Liver (tissue), 9 donors: ENCODE measurements around the gene SNX13. TPM values are rescaled to one million over a fixed set of nuclear protein-coding genes. Genes with fewer than 3 reads are reported as not detected.

Source experiments
- DNase-seq: peaks from one replicate; pipeline ENCODE4 v3.0.0-alpha.2; 2017; ENCODE audit warnings: low spot score
- H3K27ac ChIP-seq, 2 donors: one replicate each; pipeline ENCODE4 v1.7.0; 2013; ENCODE audit warnings: inconsistent platforms in 2 of 2, low read length in 2 of 2, control low read depth in 1 of 2, low read depth in 1 of 2, mild to moderate bottlenecking in 1 of 2
- H3K27me3 ChIP-seq, 4 donors: one replicate each; pipeline versions ENCODE4 v1.6.1 to v1.7.0; 2013; ENCODE audit warnings: low read length in 3 of 4, inconsistent platforms in 1 of 4, mild to moderate bottlenecking in 1 of 4, moderate library complexity in 1 of 4; ENCODE audit not compliant: control insufficient read depth in 4 of 4, insufficient read depth in 4 of 4
- H3K36me3 ChIP-seq, 4 donors: one replicate each; pipeline versions ENCODE4 v1.6.1 to v1.7.0; 2013; ENCODE audit warnings: low read length in 3 of 4, mild to moderate bottlenecking in 3 of 4, low read depth in 1 of 4, moderate library complexity in 1 of 4; ENCODE audit not compliant: control insufficient read depth in 4 of 4, insufficient read depth in 3 of 4
- H3K4me1 ChIP-seq, 4 donors: one replicate each; pipeline versions ENCODE4 v1.6.1 to v1.7.0; 2013; ENCODE audit warnings: low read length in 3 of 4, mild to moderate bottlenecking in 3 of 4, moderate library complexity in 1 of 4; ENCODE audit not compliant: control insufficient read depth in 4 of 4, insufficient read depth in 4 of 4
- H3K4me3 ChIP-seq, 3 donors: one replicate each; pipeline versions ENCODE4 v1.6.1 to v1.7.0; 2013; ENCODE audit warnings: low read length in 3 of 3, control low read depth in 1 of 3, low read depth in 1 of 3, mild to moderate bottlenecking in 1 of 3
- H3K9ac ChIP-seq, 2 donors: one replicate each; pipeline ENCODE4 v1.7.0; 2013; ENCODE audit warnings: low read length in 2 of 2, mild to moderate bottlenecking in 2 of 2, moderate library complexity in 2 of 2, control low read depth in 1 of 2, low read depth in 1 of 2
- H3K9me3 ChIP-seq, 4 donors: one replicate each; pipeline versions ENCODE4 v1.6.1 to v1.7.0; 2013; ENCODE audit warnings: low read length in 3 of 4; ENCODE audit not compliant: control insufficient read depth in 4 of 4
- EGR1 ChIP-seq, 2 donors: IDR thresholded peaks; 2 replicates each; pipeline ENCODE4 v1.6.1; 2016 to 2018; ENCODE audit warnings: antibody characterized with exemption in 2 of 2, low read depth in 2 of 2
- FOXA1 ChIP-seq: IDR thresholded peaks from 2 replicates; pipeline ENCODE4 v1.6.1; 2016; ENCODE audit warnings: antibody characterized with exemption
- FOXA2 ChIP-seq: IDR thresholded peaks from 2 replicates; pipeline ENCODE4 v1.6.1; 2016; ENCODE audit warnings: antibody characterized with exemption
- GABPA ChIP-seq, 2 donors: IDR thresholded peaks in 1 of 2; conservative IDR thresholded peaks in 1 of 2; 2 replicates each; pipeline ENCODE4 v1.6.1; 2016; ENCODE audit warnings: antibody characterized with exemption in 2 of 2, mild to moderate bottlenecking in 1 of 2, moderate library complexity in 1 of 2
- HNF4A ChIP-seq, 2 donors: conservative IDR thresholded peaks; 2 replicates each; pipeline ENCODE4 v1.6.1; 2016; ENCODE audit warnings: antibody characterized with exemption in 2 of 2, mild to moderate bottlenecking in 2 of 2
- HNF4G ChIP-seq: IDR thresholded peaks from 2 replicates; pipeline ENCODE4 v1.6.1; 2016; ENCODE audit warnings: antibody characterized with exemption
- JUND ChIP-seq, 2 donors: IDR thresholded peaks; 2 replicates each; pipeline ENCODE4 v1.6.1; 2016; ENCODE audit warnings: antibody characterized with exemption in 2 of 2
- NR2F2 ChIP-seq: IDR thresholded peaks from 2 replicates; pipeline ENCODE4 v1.6.1; 2016; ENCODE audit warnings: antibody characterized with exemption
- RAD21 ChIP-seq, 2 donors: IDR thresholded peaks; 2 replicates each; pipeline ENCODE4 v1.6.1; 2016; ENCODE audit warnings: antibody characterized with exemption in 2 of 2, mild to moderate bottlenecking in 2 of 2
- RXRA ChIP-seq, 2 donors: IDR thresholded peaks; 2 replicates each; pipeline ENCODE4 v1.6.1; 2017 to 2018; ENCODE audit warnings: antibody characterized with exemption in 2 of 2, mild to moderate bottlenecking in 1 of 2
- SP1 ChIP-seq: IDR thresholded peaks from 2 replicates; pipeline ENCODE4 v1.6.1; 2018; ENCODE audit warnings: antibody characterized with exemption, mild to moderate bottlenecking
- TAF1 ChIP-seq: conservative IDR thresholded peaks from 2 replicates; pipeline ENCODE4 v1.6.1; 2016; ENCODE audit warnings: antibody characterized with exemption, mild to moderate bottlenecking
- YY1 ChIP-seq: IDR thresholded peaks from 2 replicates; pipeline ENCODE4 v1.6.1; 2016; ENCODE audit warnings: antibody characterized with exemption, mild to moderate bottlenecking
- WGBS: extraction: QIAGEN DNeasy Blood & Tissue Kit; methylation state at CpG from one replicate; pipeline ENCODE4 v1.1.7; 2013; 5-methylcytosine and 5-hydroxymethylcytosine counted together
- polyA plus RNA-seq, 2 donors: library from polyadenylated mRNA; stranded (reverse) in 1 of 2; unstranded in 1 of 2; fragments of 200-250 nt in 1 of 2; fragments of >200 nt in 1 of 2; fragmentation: Nextera tagmentation in 1 of 2; extraction: Ambion mirVana in 1 of 2; gene quantifications; one replicate each; pipeline versions ENCODE4 v1.2.1 to v1.2.3, GENCODE V29; 2013 to 2015
- total RNA-seq, 2 donors: library from RNA; depleted of rRNA; stranded (reverse); fragments of >200 nt; gene quantifications; one replicate each; pipeline ENCODE4 v1.2.3, GENCODE V29; 2014
- TF ChIP-seq, protein P1 (sequence below): IDR thresholded peaks from 2 replicates; pipeline ENCODE4 v1.6.1; 2016; ENCODE audit warnings: antibody characterized with exemption
- TF ChIP-seq, protein P2 (sequence below): IDR thresholded peaks from 2 replicates; pipeline ENCODE4 v1.6.1; 2016; ENCODE audit warnings: antibody characterized with exemption, mild to moderate bottlenecking
- TF ChIP-seq, protein P3 (sequence below): IDR thresholded peaks from 2 replicates; pipeline ENCODE4 v1.6.1; 2016; ENCODE audit warnings: antibody characterized with exemption
- TF ChIP-seq, protein P4 (sequence below): fragments of 150-350 bp; IDR thresholded peaks from 2 replicates; pipeline ENCODE4 v1.5.1; 2017; ENCODE audit warnings: improper control_type of control experiment, low read depth, low read length; ENCODE audit not compliant: missing input control
- TF ChIP-seq, protein P5 (sequence below): IDR thresholded peaks from 2 replicates; pipeline ENCODE4 v1.6.1; 2016; ENCODE audit warnings: antibody characterized with exemption
- donor health status: healthy.
- donor health status: healthy.
- donor health status: healthy.
- donor health status: healthy.
- donor health status: healthy.

Gene SNX13
- total and polyA plus RNA-seq, 4 donors, result 5.4 to 28.1 (median 14.0) TPM

DNA sequence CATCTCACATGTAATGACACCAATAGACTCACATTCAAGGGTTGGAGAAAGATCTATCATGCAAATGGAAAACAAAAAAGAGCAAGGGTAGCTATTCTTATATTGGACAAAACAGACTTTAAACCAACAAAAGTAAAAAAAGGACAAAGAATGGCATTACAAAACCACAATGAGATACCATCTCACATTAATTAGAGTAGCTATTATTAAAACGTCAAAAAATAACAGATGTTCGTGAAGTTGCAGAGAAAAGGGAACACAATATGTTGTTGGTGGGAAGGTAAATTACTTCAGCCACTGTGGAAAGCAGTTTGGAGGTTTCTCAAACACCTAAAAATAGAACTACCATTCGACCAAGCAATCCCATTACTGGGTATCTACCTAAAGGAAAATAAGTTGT, 197.0 kb downstream of the SNX13 start:
- H3K4me3 ChIP-seq, result no peak overlapping the region
- H3K9ac ChIP-seq, result no peak overlapping the region
- TF ChIP-seq, protein P1, sequence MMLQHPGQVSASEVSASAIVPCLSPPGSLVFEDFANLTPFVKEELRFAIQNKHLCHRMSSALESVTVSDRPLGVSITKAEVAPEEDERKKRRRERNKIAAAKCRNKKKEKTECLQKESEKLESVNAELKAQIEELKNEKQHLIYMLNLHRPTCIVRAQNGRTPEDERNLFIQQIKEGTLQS, result no peak
- TF ChIP-seq HNF4G (no peak), YY1 (no peak), TAF1 (no peak), RAD21 (IDR thresholded peaks at IDR 0.05) (no peak), EGR1 (IDR thresholded peaks at IDR 0.05; ENCODE audit: low read depth in 2 of 2) (no peak)
- TF ChIP-seq, protein P2, sequence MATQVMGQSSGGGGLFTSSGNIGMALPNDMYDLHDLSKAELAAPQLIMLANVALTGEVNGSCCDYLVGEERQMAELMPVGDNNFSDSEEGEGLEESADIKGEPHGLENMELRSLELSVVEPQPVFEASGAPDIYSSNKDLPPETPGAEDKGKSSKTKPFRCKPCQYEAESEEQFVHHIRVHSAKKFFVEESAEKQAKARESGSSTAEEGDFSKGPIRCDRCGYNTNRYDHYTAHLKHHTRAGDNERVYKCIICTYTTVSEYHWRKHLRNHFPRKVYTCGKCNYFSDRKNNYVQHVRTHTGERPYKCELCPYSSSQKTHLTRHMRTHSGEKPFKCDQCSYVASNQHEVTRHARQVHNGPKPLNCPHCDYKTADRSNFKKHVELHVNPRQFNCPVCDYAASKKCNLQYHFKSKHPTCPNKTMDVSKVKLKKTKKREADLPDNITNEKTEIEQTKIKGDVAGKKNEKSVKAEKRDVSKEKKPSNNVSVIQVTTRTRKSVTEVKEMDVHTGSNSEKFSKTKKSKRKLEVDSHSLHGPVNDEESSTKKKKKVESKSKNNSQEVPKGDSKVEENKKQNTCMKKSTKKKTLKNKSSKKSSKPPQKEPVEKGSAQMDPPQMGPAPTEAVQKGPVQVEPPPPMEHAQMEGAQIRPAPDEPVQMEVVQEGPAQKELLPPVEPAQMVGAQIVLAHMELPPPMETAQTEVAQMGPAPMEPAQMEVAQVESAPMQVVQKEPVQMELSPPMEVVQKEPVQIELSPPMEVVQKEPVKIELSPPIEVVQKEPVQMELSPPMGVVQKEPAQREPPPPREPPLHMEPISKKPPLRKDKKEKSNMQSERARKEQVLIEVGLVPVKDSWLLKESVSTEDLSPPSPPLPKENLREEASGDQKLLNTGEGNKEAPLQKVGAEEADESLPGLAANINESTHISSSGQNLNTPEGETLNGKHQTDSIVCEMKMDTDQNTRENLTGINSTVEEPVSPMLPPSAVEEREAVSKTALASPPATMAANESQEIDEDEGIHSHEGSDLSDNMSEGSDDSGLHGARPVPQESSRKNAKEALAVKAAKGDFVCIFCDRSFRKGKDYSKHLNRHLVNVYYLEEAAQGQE, result no peak
- no peak overlapping the region for H3K27ac ChIP-seq
- H3K36me3 ChIP-seq, result no peaks in the 10 kb centered on the region
- H3K9me3 ChIP-seq, result no peaks in the 10 kb centered on the region
- 60% methylated on average over 3 of the region's 3 CpGs for WGBS
- DNase-seq, result no peak
- H3K27me3 ChIP-seq, result no peaks in the 10 kb centered on the region
- no peaks in the 10 kb centered on the region for H3K4me1 ChIP-seq

DNA sequence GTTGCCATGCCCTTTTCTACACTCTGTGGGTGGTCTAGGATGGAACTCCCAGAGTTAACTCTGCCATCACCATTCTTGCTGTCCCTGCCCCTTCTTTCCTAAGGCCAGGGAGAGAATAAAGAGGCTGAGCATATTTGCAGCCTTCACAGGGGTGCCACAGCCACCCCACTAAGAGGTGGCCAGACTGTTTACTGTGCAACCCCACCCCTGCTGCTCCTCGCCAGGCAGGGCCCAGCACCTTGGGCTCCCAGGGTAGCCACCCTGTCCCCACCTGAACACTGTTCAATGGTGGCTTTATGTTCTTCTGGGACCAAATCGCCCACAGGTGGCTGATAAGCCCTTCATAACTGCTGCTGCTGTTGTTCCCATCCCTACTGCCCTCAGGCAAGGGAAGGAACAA, 198.9 kb downstream of the SNX13 start:
- Histone ChIP-seq H3K4me3 (no peak overlapping the region), H3K4me1 (no peaks in the 10 kb centered on the region), H3K27me3 (no peaks in the 10 kb centered on the region), H3K9ac (no peak overlapping the region), H3K9me3 (no peaks in the 10 kb centered on the region), H3K36me3 (no peaks in the 10 kb centered on the region), H3K27ac (no peak overlapping the region)
- TF ChIP-seq, protein P3, sequence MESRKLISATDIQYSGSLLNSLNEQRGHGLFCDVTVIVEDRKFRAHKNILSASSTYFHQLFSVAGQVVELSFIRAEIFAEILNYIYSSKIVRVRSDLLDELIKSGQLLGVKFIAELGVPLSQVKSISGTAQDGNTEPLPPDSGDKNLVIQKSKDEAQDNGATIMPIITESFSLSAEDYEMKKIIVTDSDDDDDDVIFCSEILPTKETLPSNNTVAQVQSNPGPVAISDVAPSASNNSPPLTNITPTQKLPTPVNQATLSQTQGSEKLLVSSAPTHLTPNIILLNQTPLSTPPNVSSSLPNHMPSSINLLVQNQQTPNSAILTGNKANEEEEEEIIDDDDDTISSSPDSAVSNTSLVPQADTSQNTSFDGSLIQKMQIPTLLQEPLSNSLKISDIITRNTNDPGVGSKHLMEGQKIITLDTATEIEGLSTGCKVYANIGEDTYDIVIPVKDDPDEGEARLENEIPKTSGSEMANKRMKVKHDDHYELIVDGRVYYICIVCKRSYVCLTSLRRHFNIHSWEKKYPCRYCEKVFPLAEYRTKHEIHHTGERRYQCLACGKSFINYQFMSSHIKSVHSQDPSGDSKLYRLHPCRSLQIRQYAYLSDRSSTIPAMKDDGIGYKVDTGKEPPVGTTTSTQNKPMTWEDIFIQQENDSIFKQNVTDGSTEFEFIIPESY, result no peak
- TF ChIP-seq RXRA (IDR thresholded peaks at IDR 0.05) (no peak), YY1 (no peak), JUND (IDR thresholded peaks at IDR 0.05) (no peak), NR2F2 (no peak), TAF1 (no peak), HNF4G (no peak), SP1 (no peak), RAD21 (IDR thresholded peaks at IDR 0.05) (no peak), GABPA (IDR thresholded peaks at IDR 0.05 in 1 of 2, conservative IDR thresholded peaks at IDR 0.05 in 1 of 2) (no peak), FOXA1 (no peak), HNF4A (conservative IDR thresholded peaks at IDR 0.05) (no peak), FOXA2 (no peak), EGR1 (IDR thresholded peaks at IDR 0.05; ENCODE audit: low read depth in 2 of 2) (no peak)
- TF ChIP-seq, protein P2, result no peak
- TF ChIP-seq, protein P1, result no peak
- TF ChIP-seq, protein P4, sequence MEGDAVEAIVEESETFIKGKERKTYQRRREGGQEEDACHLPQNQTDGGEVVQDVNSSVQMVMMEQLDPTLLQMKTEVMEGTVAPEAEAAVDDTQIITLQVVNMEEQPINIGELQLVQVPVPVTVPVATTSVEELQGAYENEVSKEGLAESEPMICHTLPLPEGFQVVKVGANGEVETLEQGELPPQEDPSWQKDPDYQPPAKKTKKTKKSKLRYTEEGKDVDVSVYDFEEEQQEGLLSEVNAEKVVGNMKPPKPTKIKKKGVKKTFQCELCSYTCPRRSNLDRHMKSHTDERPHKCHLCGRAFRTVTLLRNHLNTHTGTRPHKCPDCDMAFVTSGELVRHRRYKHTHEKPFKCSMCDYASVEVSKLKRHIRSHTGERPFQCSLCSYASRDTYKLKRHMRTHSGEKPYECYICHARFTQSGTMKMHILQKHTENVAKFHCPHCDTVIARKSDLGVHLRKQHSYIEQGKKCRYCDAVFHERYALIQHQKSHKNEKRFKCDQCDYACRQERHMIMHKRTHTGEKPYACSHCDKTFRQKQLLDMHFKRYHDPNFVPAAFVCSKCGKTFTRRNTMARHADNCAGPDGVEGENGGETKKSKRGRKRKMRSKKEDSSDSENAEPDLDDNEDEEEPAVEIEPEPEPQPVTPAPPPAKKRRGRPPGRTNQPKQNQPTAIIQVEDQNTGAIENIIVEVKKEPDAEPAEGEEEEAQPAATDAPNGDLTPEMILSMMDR, result no peak
- TF ChIP-seq, protein P5, sequence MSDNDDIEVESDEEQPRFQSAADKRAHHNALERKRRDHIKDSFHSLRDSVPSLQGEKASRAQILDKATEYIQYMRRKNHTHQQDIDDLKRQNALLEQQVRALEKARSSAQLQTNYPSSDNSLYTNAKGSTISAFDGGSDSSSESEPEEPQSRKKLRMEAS, result no peak
- DNase-seq, result no peak
- 73% methylated on average over 2 of the region's 2 CpGs for WGBS
